SH-SY5Y (cell line): ENCODE measurements around the gene HERC2.

Source experiments
- GATA2 ChIP-seq: IDR thresholded peaks from 2 replicates; pipeline ENCODE4 v1.6.1; 2011; ENCODE audit warnings: mild to moderate bottlenecking, low read depth, low read length
- GATA3 ChIP-seq: IDR thresholded peaks from 2 replicates; pipeline ENCODE4 v1.6.1; 2011; ENCODE audit warnings: low read depth, mild to moderate bottlenecking, low read length, moderate library complexity

DNA sequence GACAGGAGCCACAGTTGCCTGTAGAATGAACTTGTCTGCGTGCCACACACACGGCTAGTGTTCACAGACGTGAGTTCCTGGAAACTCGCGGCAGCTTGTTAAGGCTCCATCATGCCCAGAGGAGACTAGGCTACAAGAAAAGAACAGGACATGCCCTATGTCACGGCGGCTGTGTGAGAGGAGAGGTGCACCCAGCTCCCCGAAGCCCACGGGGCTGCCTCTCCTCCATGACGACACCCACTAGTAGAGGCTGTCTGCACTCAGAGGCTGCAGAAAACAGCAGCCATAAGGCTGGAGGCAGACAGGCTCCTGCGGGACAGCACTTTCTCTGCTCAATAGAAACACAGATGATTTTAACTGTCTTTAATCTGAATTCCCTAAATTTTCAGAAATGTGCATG, 203.9 kb downstream of the HERC2 start:
- no peak for TF ChIP-seq GATA3
- no peak for TF ChIP-seq GATA2
